ENCODE data around the gene SPATA19.

Gene SPATA19

GRCh38 chr11:133795088-133795487, 50.2 kb downstream of the SPATA19 start:
- TF ChIP-seq RARB (CRISPR knock-in tag; IDR thresholded peaks at IDR 0.05) (no peak), CSDC2 (CRISPR knock-in tag; IDR thresholded peaks at IDR 0.05) (no peak), SNAI2 (CRISPR knock-in tag; IDR thresholded peaks at IDR 0.05) (no peak), ARNTL (CRISPR knock-in tag; IDR thresholded peaks at IDR 0.05; ENCODE audit: borderline replicate concordance, low read depth) (no peak), PATZ1 (CRISPR knock-in tag; IDR thresholded peaks at IDR 0.05; ENCODE audit: borderline replicate concordance) (no peak), ZNF8 (CRISPR knock-in tag; IDR thresholded peaks at IDR 0.05) (no peak), CSRNP3 (CRISPR knock-in tag; IDR thresholded peaks at IDR 0.05) (no peak), PPARA (CRISPR knock-in tag; IDR thresholded peaks at IDR 0.05; ENCODE audit: borderline replicate concordance) (no peak), ESRRG (CRISPR knock-in tag; IDR thresholded peaks at IDR 0.05) (no peak), ISL1 (CRISPR knock-in tag; IDR thresholded peaks at IDR 0.05) (no peak), ZNF565 (CRISPR knock-in tag; conservative IDR thresholded peaks at IDR 0.05; ENCODE audit: low read depth) (no peak), BACH2 (CRISPR knock-in tag; IDR thresholded peaks at IDR 0.05; ENCODE audit: borderline replicate concordance) (no peak)
- ATAC-seq, result no peak

GRCh38 chr11:133794205-133794604, 51.1 kb downstream of the SPATA19 start:
- TF ChIP-seq ZFP3 (CRISPR knock-in tag; IDR thresholded peaks at IDR 0.05), result no peak
- TF ChIP-seq ESRRG (CRISPR knock-in tag; IDR thresholded peaks at IDR 0.05), result no peak
- TF ChIP-seq POU6F1 (CRISPR knock-in tag; IDR thresholded peaks at IDR 0.05; ENCODE audit: borderline replicate concordance, low read depth), result no peak
- TF ChIP-seq TSHZ2 (CRISPR knock-in tag; IDR thresholded peaks at IDR 0.05), result no peak
- no peak for TF ChIP-seq ZNF70 (CRISPR knock-in tag; IDR thresholded peaks at IDR 0.05)
- TF ChIP-seq ZNF565 (CRISPR knock-in tag; conservative IDR thresholded peaks at IDR 0.05; ENCODE audit: low read depth), result no peak
- ATAC-seq, result no peak

- TF ChIP-seq ZNF70 (CRISPR knock-in tag; IDR thresholded peaks at IDR 0.05) (no peak), ISL1 (CRISPR knock-in tag; IDR thresholded peaks at IDR 0.05) (no peak), ARNTL (CRISPR knock-in tag; IDR thresholded peaks at IDR 0.05; ENCODE audit: borderline replicate concordance, low read depth) (no peak), OSR1 (CRISPR knock-in tag; IDR thresholded peaks at IDR 0.05) (no peak), RARB (CRISPR knock-in tag; IDR thresholded peaks at IDR 0.05) (no peak), PATZ1 (CRISPR knock-in tag; IDR thresholded peaks at IDR 0.05; ENCODE audit: borderline replicate concordance) (no peak), TSHZ2 (CRISPR knock-in tag; IDR thresholded peaks at IDR 0.05) (no peak), PPARA (CRISPR knock-in tag; IDR thresholded peaks at IDR 0.05; ENCODE audit: borderline replicate concordance) (no peak), ZNF8 (CRISPR knock-in tag; IDR thresholded peaks at IDR 0.05) (no peak), ZFP30 (CRISPR knock-in tag; IDR thresholded peaks at IDR 0.05) (no peak), BACH2 (CRISPR knock-in tag; IDR thresholded peaks at IDR 0.05; ENCODE audit: borderline replicate concordance) (no peak), POU6F1 (CRISPR knock-in tag; IDR thresholded peaks at IDR 0.05; ENCODE audit: borderline replicate concordance, low read depth) (no peak), TCF4 (CRISPR knock-in tag; IDR thresholded peaks at IDR 0.05; ENCODE audit: borderline replicate concordance) (no peak), TOX (CRISPR knock-in tag; IDR thresholded peaks at IDR 0.05; ENCODE audit: borderline replicate concordance) (no peak), ZNF565 (CRISPR knock-in tag; conservative IDR thresholded peaks at IDR 0.05; ENCODE audit: low read depth) (no peak)
- ATAC-seq, result no peak
Observed at GRCh38 chr11:133793271-133794035, 51.9 kb downstream of the SPATA19 start.
